HL-60 (cell line): ENCODE results near the gene PPP6R2.

Experiments
- CTCF ChIP-seq: IDR thresholded peaks from one replicate; pipeline ENCODE4 v1.5.1; 2011; ENCODE audit warnings: low read length, control low read depth, inconsistent platforms; ENCODE audit not compliant: insufficient read depth
- GABPA ChIP-seq: IDR thresholded peaks from 2 replicates; pipeline ENCODE4 v1.6.1; 2012; ENCODE audit warnings: low read depth

DNA sequence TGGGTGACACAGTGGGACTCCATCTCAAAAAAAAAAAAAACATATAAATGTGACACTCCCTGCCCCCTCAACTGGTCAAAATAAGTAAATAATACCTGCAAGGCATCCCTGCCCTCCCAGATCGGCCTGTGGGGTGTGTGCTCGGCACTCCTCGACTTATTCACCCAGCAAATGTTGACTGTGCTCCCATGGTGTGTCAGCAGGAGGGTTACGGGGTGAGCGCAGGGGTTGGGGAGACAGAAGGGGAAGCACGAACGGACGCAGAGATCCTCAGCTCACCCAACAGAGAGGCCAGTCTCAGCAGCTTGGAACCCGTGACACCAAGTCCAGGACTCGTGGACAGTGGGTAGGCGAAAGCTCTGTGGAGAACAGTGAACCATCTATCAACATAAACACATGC lies 136.6 kb downstream of the PPP6R2 start:
- TF ChIP-seq GABPA, result no peak
- no peak for TF ChIP-seq CTCF
